Measurements from ENCODE around the gene HOXC13. TPM values are rescaled to one million over a fixed set of nuclear protein-coding genes. Genes with fewer than 3 reads are reported as not detected.
A peak's percentile ranks its signal among the peaks of the same experiment; 100 is the strongest.

HOXC13 gene
- not detected for total RNA-seq

DNA sequence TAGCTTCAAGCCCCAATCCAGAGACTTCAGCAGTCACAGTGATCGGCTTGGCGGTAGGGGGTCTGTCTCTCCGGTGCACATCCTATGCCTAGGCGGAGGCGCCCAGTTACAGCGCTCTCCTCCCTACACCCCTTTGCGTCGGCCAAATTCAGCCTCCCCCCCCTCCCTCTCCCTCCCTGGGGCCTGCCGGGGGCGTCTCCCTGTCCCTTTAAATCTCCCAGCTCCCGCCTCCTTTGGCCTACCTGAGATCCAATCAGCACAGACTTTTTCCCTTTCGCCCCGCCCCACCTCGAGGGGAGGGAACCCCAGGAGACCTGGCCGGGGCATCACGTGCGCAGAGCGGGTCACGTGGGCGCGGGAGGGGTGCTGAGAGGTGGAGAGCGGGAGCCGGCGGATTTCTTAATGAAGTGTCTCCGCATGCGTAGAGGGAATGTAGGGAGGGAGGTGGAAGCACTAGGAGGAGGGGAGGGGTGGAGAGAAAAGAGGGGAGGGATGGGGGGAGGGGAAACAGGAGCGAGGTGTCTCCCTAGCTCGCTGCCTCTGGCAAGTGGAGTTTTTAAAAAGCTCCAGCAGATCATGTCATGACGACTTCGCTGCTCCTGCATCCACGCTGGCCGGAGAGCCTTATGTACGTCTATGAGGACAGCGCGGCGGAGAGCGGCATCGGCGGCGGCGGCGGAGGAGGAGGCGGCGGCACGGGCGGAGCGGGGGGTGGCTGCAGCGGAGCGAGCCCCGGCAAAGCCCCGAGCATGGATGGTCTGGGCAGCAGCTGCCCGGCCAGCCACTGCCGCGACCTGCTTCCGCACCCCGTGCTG is at the start of gene HOXC13:
Gene HOXC13 (plus strand): TSS at position 506 of the 815 bp plus-strand sequence. CDS start 76 bp downstream, at position 582.
- peak in 2 of 3 donors; percentile 52 to 54 for DNase-seq (ENCODE audit: low read depth in 2 of 3, low spot score in 2 of 3)

- DNase-seq (ENCODE audit: low read depth in 2 of 3, low spot score in 2 of 3) = no peak
Observed at GRCh38 chr12:53890081-53890480, 48.5 kb upstream of the HOXC13 start.

GRCh38 chr12:53892762-53893395 is 45.8 kb upstream of the HOXC13 start:
- no peak for DNase-seq (ENCODE audit: low read depth in 2 of 3, low spot score in 2 of 3)

- DNase-seq (ENCODE audit: low read depth in 2 of 3, low spot score in 2 of 3) = no peak
Observed at GRCh38 chr12:53899230-53899629, 39.4 kb upstream of the HOXC13 start.

- no peak for DNase-seq (ENCODE audit: low read depth in 2 of 3, low spot score in 2 of 3)
Observed at GRCh38 chr12:53907103-53907502, 31.5 kb upstream of the HOXC13 start.

DNA sequence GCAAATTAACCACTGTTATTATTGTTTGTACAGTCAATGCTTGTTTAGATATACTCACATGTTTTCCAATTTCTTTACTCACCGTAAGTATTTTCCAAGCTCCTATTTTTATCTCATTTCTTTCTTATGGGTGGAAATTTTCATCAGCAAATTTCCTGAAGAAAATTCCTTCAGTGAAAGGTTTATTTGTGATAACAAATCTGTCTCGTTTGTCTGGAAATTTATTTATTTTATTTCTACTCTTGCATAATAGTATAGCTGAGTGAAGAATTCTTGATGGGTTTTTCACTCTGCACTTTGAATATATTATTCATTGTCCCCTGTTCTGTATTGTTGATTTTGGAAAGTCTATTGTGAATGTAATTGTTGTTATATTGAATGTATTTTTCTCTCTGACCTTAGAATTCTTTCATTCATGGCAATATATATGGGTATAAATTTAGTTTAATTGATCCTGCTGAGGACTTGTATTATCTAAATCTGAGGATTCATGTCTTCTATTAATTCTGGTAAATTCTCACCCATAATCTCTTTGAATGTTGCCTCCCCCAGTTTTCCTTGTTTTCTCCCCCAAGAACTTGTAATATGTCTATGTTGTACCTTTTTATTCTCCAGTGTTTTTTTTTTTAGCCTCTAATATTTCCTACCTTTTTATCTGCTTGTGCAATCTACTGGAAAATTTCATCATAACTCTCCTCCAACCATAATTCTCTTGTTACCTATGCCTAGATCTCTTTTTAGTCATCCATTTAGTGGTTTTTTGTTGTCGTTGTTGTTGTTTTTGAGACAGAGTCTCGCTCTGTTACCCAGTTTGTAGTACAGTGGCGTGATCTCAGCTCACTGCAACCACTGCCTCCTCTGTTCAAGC is 21.6 kb upstream of the HOXC13 start:
- no peak for DNase-seq (ENCODE audit: low read depth in 2 of 3, low spot score in 2 of 3)

GRCh38 chr12:53924521-53925405 is 13.9 kb upstream of the HOXC13 start:
- no peak for DNase-seq (ENCODE audit: low read depth in 2 of 3, low spot score in 2 of 3)

DNA sequence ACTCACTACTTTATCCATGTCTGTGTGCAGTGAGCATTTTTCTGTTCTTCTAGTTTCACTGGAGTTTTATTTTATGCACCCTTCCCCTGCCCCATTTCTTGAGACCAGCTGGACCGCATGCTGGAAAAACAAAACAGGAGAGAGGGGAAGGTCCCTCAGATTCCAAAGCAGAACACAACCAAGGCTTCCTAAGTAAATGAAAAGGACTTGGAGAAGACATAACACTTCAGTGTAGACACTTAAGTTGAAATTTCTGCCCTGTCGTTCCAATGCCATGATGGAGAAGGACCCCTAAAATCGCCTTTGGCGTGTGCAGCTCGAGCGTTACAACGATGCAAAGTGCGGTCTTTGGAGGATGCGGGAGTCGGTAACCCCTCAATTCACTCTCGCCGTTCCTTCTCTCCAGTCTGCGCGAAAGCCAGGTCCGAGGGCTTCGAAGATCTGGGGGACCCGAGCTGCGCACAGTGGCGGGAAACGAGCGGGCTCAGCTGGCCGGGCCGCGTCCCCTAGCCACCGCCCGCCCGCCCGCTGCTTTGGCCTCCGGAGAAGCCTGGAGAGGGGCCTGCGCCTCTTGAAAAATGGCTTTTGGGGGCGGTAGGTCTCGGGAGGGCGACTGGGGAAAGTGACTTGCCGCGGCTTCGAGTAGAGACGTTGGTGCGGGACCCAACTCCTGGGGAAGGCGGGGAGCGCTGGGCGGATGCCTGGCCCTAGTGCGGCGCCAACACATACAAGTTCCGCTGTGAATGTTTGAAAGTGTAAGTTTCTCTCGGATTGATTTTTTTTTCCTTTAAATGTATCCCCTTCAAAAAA is 11.2 kb upstream of the HOXC13 start:
- no peak for DNase-seq (ENCODE audit: low read depth in 2 of 3, low spot score in 2 of 3)

GRCh38 chr12:53928054-53928835 is 10.4 kb upstream of the HOXC13 start:
- DNase-seq (ENCODE audit: low read depth in 2 of 3, low spot score in 2 of 3) = no peak

GRCh38 chr12:53929527-53929926 is 9.1 kb upstream of the HOXC13 start:
- DNase-seq (ENCODE audit: low read depth in 2 of 3, low spot score in 2 of 3) = no peak

DNA sequence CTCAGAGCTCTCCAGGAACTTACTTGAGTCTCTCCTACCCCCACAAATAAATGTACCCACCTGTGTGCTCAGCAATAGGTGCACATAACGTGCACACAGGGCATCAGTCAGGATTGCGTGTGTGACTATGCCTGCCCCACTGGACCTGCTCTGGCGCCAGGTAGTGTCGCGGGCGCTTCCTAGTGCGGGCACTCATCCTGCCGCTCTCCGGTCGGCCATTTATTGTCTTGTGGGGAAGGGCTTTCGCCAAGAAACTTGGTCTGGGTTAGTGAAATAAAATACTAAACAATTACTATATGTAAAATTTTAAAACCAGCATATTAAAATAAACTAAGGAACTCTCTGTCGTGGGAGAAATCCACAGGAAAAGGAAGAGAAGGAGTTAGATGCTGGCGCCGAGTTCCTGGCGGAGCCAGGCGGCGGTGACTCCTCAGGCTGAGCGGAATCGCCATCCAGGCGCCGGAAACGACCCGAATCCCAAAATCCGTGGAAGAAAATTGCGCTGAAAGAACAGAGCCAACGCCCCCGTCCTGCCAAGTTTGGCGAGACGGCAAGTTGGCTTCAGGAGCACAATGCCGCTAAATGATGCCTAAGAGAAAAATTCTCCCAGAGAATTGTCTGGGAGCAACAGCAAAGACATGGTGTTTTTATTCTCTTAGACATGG is 7.9 kb upstream of the HOXC13 start:
- DNase-seq (ENCODE audit: low read depth in 2 of 3, low spot score in 2 of 3) = no peak

GRCh38 chr12:53931844-53932581 is 6.6 kb upstream of the HOXC13 start:
- DNase-seq (ENCODE audit: low read depth in 2 of 3, low spot score in 2 of 3) = no peak

- no peak for DNase-seq (ENCODE audit: low read depth in 2 of 3, low spot score in 2 of 3)
Observed at GRCh38 chr12:53932915-53933314, 5.7 kb upstream of the HOXC13 start.

- DNase-seq (ENCODE audit: low read depth in 2 of 3, low spot score in 2 of 3) = no peak
Observed at GRCh38 chr12:53935383-53936341, 3.0 kb upstream of the HOXC13 start.

DNA sequence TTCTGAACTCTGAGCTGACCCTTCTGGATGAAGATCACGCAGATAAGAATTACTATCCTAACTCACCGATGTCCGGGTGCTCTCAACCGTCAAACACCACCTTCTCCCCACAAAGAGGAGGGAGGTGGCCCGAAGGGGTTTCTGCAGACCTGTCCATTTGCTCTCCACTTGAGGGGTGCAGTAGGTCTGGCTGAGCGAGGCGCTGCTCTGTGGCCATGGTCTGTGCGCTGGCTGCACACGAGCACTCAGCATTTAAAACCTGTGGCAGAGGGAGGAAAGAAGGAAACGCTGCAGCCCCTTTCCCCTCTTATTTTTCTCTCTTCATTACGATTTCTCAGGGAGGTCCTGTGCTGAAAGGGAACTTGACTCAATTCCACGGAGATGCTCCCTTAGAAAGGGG is 1.5 kb upstream of the HOXC13 start:
- DNase-seq (ENCODE audit: low read depth in 2 of 3, low spot score in 2 of 3) = no peak

DNA sequence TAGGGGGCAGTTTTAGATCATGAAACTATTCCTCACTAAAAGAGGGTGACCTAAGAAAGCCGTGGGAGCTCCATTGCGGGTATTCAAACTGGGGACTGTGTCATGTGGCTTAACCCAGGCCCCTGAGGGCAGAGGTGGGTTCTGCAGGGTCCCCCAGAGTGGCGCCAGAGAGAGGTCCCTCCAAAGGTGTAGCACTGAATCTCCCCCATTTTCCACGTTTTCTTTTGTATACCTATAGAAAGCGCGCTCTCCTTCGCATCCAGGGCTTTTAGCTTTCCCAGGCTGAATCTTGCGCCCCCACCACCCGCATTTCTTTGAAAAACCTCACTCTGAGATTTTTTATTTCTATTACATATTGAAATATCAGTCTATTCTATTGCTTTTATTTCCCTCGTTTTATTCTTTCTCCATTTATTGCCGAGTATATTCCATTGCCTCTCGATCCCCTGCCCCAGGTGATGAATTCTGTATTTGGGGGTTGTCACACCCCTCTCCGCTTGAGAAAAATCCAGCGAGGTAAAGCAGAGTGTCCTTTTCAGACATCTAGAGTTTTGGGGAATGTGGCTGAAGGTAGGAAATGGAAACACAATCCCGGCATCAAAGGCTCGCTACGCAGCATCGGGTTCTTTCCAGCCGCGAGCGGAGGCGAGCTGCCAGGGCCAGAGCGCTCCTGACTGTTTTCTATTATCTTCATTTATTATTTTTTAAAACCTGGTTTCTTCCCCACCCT is 870 bp upstream of the HOXC13 start:
- DNase-seq (ENCODE audit: low read depth in 2 of 3, low spot score in 2 of 3) = no peak
